Cortex of kidney (tissue), 1 donor: ENCODE measurements around the gene EYS.

Experiments
- DNase-seq: peaks from one replicate; lab custom pipeline; 2025; lab: John Stamatoyannopoulos, UW

The EYS gene

GRCh38 chr6:64723327-64724058 is 983.5 kb downstream of the EYS start:
- no peak for DNase-seq

DNA sequence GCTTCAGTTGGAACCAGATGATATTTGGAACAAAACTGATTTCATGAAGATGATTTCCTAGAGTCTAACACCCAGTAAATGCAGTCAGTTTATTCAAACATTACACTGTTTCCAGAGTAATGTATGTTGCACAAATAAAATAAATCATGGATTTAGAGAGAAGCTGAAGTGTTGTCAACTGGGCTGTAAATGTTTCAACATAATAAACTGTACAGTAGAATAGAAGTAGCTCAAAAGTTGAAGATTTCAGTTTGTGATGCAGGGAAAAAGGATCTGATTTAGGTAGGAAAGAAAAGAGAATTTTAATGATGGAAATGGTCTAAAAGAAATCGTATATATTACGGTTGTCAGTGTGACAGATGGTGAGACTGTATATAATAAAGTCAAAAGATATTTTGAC is 985.2 kb downstream of the EYS start:
- DNase-seq = no peak

DNA sequence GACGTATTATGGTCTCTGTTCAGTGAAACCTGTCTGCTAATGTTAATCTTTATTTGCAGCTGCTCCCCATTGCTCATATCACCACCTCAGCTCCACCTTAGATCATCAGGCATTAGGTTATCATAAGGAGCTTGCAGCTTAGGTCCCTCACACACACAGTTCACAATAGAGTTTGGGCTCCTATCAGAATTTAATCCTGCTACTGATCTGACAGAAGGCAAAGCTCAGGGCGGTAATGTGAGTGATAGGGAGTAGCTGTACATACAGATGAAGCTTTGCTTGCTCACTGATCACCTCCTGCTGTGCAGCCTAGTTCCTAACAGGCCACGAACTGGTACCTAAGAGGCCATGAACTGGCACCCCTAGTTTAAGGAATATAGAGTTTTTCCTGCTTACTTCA is 989.7 kb downstream of the EYS start:
- DNase-seq = no peak

- DNase-seq = no peak
Measured at GRCh38 chr6:64715624-64716023, 991.4 kb downstream of the EYS start.

DNA sequence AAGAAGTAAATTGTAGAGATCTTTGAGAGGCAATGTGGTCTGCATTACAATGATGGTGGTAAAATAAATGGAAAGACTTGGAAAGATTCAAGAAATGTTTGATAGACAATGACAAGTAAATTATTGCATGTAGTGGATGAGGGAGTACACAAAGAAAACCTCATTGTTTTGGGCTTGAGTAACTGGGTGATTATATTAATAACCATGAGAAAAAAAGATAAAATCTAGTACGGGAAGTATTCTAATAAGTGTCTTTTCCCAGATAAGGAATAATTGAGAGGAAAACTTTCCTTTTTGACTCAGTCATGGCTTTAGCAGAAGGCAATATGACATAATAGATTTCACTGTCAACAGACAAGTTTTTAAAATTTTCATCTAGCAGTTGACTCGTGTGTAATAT is 993.0 kb downstream of the EYS start:
- no peak for DNase-seq

GRCh38 chr6:64713175-64713574 is 993.9 kb downstream of the EYS start:
- DNase-seq = no peak

- no peak for DNase-seq
Measured at GRCh38 chr6:64712606-64713005, 994.4 kb downstream of the EYS start.

- DNase-seq = no peak
Measured at GRCh38 chr6:64703922-64704321, 1003.1 kb downstream of the EYS start.

- no peak for DNase-seq
Measured at GRCh38 chr6:64696053-64696452, 1011.0 kb downstream of the EYS start.

DNA sequence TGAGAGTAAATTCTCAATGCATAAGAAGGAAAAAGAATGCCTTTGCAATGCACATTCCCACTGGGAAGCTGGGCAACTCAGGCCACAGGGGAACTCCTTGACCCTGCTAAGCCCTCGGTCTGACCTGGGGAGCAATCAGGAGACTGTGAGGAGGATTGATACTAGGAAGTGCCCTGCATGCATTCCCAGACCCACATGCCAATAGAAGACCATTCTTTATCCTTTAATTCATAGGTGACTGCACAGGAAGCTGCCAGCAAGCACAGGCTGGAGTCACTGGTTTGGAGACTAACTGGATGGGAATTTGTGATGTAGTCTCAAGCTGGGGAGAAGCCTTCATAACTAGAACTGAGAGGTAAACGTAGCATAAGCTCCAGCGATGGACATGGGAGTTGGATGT is 1012.7 kb downstream of the EYS start:
- DNase-seq = no peak

- DNase-seq = no peak
Measured at GRCh38 chr6:64691064-64691463, 1016.0 kb downstream of the EYS start.

- no peak for DNase-seq
Measured at GRCh38 chr6:64685401-64685800, 1021.6 kb downstream of the EYS start.

DNA sequence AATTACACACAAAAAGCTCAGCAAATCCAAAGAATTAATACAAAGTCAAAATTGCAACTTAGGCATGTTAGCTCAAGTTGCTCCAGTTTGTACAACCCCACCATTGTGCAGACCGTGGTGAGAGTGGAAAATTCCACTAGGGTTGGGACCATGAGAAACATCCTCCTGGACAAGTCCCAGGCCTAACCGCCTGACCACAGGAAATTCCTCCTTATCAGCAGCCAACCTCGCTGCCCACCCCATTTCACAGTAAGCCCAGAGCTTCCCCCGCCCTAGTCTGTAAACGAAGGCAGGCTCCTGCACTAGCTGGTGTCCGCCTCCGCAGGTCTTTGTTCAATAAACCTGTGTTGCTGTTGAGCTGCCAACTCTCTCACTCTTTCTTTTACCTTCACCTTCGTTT is 1023.3 kb downstream of the EYS start:
- DNase-seq = no peak

DNA sequence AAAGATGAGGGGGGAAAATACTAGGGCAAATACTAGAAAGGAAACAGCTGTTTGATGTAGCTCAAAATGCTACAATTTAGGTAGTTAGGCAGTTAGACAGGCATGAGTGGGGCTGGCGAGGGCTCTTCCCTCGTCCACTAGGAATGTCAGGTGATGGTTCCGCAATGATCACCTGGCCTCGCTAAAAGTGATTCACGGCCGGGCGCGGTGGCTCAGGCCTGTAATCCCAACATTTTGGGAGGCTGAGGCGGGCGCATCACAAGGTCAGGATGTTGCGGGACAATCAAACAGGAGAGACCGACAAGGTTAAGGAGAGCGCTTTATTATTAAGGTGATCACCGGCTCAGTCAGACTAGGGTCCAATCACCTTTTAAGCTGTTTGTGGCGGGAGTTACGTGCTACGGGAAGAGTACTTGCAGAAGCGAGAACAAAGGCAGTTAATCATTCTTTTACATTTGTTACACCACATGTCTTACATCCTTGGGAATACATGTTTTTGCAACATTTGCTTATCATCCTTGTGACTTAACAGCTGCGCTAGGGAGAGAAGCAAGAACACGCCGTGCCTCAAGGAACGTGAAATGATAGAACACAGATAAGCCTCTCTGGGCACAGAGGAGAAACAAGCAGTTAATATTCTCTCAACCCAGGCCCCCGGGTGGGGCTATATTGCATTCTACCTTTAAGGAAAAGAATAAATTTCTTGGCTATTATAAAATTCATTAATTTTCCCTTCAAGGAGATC is 1025.4 kb downstream of the EYS start:
- DNase-seq = no peak

GRCh38 chr6:64680446-64680845 is 1026.6 kb downstream of the EYS start:
- no peak for DNase-seq

GRCh38 chr6:64679416-64679815 is 1027.6 kb downstream of the EYS start:
- no peak for DNase-seq

GRCh38 chr6:64672651-64673050 is 1034.4 kb downstream of the EYS start:
- no peak for DNase-seq

GRCh38 chr6:64672131-64672530 is 1034.9 kb downstream of the EYS start:
- no peak for DNase-seq

GRCh38 chr6:64665137-64665536 is 1041.9 kb downstream of the EYS start:
- DNase-seq = no peak

DNA sequence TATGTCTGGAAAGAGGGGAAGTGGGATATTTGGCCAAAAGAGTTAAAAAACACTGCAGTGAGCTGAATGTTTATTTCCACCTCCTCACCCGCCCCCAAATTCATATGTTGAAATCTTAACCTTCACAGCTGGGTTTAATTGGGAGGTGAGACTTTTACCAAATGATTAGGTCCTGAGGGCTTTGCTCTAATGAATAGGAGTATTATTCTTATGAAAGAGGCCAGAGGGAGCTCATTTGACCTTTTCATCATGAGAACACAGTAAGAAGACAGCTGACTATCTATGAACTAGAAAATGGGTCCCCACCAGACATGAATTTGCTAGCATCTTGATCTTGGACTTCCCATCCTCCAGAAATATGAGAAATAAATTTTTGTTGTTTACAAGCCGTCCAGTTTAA is 1042.5 kb downstream of the EYS start:
- DNase-seq = no peak

GRCh38 chr6:64644024-64644423 is 1063.0 kb downstream of the EYS start:
- DNase-seq = no peak

- DNase-seq = no peak
Measured at GRCh38 chr6:64630901-64631300, 1076.1 kb downstream of the EYS start.

- DNase-seq = no peak
Measured at GRCh38 chr6:64622944-64623343, 1084.1 kb downstream of the EYS start.

- DNase-seq = no peak
Measured at GRCh38 chr6:64602993-64603392, 1104.0 kb downstream of the EYS start.
